Progenitor cell of endocrine pancreas (in vitro differentiated cells): ENCODE measurements around the gene CSNK2A2. TPM values are rescaled to one million over a fixed set of nuclear protein-coding genes. Genes with fewer than 3 reads are reported as not detected.

Source experiments
- DNase-seq: peaks from one replicate; pipeline ENCODE4 v3.0.0; 2021; ENCODE audit warnings: low spot score; ENCODE audit not compliant: unreplicated experiment
- H3K27ac Mint-ChIP-seq: 2 replicates; pipeline ENCODE4 v1.8.0; 2021; ENCODE audit warnings: mild to moderate bottlenecking, moderate library complexity, mixed read lengths
- H3K27me3 Mint-ChIP-seq: 2 replicates; pipeline ENCODE4 v1.8.0; 2021; ENCODE audit warnings: mixed read lengths
- H3K36me3 Mint-ChIP-seq: 2 replicates; pipeline ENCODE4 v1.8.0; 2022; ENCODE audit warnings: mixed read lengths; ENCODE audit not compliant: insufficient read depth
- H3K4me1 Mint-ChIP-seq: 2 replicates; pipeline ENCODE4 v1.8.0; 2021; ENCODE audit warnings: low read depth, mixed read lengths
- H3K4me3 Mint-ChIP-seq: 2 replicates; pipeline ENCODE4 v1.8.0; 2021; ENCODE audit warnings: low read depth, mild to moderate bottlenecking, moderate library complexity, mixed read lengths
- H3K9me3 Mint-ChIP-seq: 2 replicates; pipeline ENCODE4 v1.8.0; 2021; ENCODE audit warnings: low read depth, mixed read lengths
- total RNA-seq: library from RNA; stranded (reverse); gene quantifications from 2 replicates; pipeline ENCODE4 v1.2.1, GENCODE V29; 2021
- TF ChIP-seq, protein P1 (sequence below): fragments of 200-600 bp; sonication (generic); IDR thresholded peaks from one replicate; pipeline ENCODE4 v1.5.0; 2021; ENCODE audit warnings: antibody characterized with exemption, mild to moderate bottlenecking; ENCODE audit not compliant: unreplicated experiment

Gene CSNK2A2
- total RNA-seq, 1 donor from 2014 or later, result 99.9 TPM

DNA sequence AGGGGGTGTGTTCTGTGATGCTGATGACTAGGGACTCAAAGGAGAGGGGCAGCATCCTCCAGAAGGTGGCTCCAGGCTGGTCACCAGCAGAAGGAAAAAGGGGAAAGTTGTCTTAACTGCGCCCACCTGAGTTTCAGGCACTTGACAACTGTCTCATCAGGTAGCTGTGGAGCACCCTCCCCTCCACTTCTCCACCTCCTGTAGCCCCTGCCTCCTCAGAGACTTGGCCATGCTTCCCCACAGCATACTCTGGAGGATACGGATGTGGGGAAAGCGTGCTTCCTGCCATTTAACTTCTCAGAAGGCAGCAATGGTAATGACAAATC lies 86.6 kb downstream of the CSNK2A2 start:
- TF ChIP-seq, protein P1, sequence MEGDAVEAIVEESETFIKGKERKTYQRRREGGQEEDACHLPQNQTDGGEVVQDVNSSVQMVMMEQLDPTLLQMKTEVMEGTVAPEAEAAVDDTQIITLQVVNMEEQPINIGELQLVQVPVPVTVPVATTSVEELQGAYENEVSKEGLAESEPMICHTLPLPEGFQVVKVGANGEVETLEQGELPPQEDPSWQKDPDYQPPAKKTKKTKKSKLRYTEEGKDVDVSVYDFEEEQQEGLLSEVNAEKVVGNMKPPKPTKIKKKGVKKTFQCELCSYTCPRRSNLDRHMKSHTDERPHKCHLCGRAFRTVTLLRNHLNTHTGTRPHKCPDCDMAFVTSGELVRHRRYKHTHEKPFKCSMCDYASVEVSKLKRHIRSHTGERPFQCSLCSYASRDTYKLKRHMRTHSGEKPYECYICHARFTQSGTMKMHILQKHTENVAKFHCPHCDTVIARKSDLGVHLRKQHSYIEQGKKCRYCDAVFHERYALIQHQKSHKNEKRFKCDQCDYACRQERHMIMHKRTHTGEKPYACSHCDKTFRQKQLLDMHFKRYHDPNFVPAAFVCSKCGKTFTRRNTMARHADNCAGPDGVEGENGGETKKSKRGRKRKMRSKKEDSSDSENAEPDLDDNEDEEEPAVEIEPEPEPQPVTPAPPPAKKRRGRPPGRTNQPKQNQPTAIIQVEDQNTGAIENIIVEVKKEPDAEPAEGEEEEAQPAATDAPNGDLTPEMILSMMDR, result no peak
- no peak overlapping the region for H3K4me3 Mint-ChIP-seq

GRCh38 chr16:58110571-58111301 lies 87.2 kb downstream of the CSNK2A2 start:
- no peak overlapping the region for H3K27ac Mint-ChIP-seq
- no peaks in the 10 kb centered on the region for H3K9me3 Mint-ChIP-seq

More for the DNA sequence above, 86.6 kb downstream of the CSNK2A2 start:
- Mint-ChIP-seq H3K27ac (no peak overlapping the region), H3K4me1 (peaks cover under 1% of the 10 kb centered on the region), H3K9me3 (no peaks in the 10 kb centered on the region), H3K27me3 (no peaks in the 10 kb centered on the region), H3K36me3 (peaks cover 21% of the 10 kb centered on the region)
- DNase-seq, result no peak

DNA sequence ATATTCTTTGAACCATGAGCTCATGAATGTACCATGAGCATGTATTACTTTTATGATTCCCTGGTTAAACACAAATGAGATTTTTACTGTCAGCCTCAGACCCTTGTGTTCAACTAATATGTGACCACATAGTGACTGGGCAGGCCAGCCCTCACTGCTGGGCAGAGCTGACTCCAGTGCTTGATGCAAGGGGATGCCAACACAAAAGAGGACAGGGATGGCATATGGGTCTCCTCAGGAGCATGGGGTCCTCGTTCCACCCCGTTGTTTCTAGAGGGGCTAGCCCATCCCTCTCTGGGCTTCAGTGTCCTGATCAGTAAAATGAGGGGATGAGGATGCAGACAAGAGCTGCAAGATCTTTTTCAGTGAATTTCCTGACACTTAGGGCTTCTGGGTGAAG lies 88.0 kb downstream of the CSNK2A2 start:
- TF ChIP-seq, protein P1, result no peak
- Mint-ChIP-seq H3K4me1 (peaks cover 3% of the 10 kb centered on the region), H3K4me3 (no peak overlapping the region), H3K27me3 (no peaks in the 10 kb centered on the region), H3K27ac (no peak overlapping the region), H3K9me3 (no peaks in the 10 kb centered on the region), H3K36me3 (peaks cover 15% of the 10 kb centered on the region)
- no peak for DNase-seq

More at GRCh38 chr16:58110571-58111301, 87.2 kb downstream of the CSNK2A2 start:
- H3K4me1 Mint-ChIP-seq, result peaks cover 1% of the 10 kb centered on the region
- no peak overlapping the region for H3K4me3 Mint-ChIP-seq
- H3K36me3 Mint-ChIP-seq, result peaks cover 21% of the 10 kb centered on the region
- H3K27me3 Mint-ChIP-seq, result no peaks in the 10 kb centered on the region
- TF ChIP-seq, protein P1, result no peak
- DNase-seq, result no peak

DNA sequence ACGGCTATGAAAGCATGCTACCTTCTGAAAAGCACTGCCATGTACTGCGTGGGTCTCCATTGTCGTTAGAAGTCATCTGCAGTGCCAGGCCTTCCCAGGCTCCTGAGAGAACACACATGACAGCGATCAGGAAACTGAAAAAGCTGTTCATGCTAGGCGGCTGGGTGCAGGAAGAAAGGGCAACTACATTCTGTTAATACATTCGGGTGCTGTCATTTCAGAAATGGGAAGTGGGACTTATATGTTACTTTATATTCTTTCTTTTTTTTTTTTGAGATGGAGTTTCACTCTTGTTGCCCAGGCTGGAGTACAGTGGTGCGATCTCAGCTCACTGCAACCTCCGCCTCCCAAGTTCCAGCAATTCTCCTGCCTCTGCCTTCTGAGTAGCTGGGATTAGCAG lies 88.6 kb downstream of the CSNK2A2 start:
- H3K27ac Mint-ChIP-seq, result no peak overlapping the region
- TF ChIP-seq, protein P1, result no peak
- H3K27me3 Mint-ChIP-seq, result no peaks in the 10 kb centered on the region
- peaks cover 3% of the 10 kb centered on the region for H3K4me1 Mint-ChIP-seq
- H3K9me3 Mint-ChIP-seq, result no peaks in the 10 kb centered on the region
- peaks cover 15% of the 10 kb centered on the region for H3K36me3 Mint-ChIP-seq
- H3K4me3 Mint-ChIP-seq, result no peak overlapping the region
- DNase-seq, result no peak

Other genes with a start within 250 kb of the CSNK2A2 start
- gene CNGB1, start 227.0 kb downstream of the CSNK2A2 start, total RNA-seq, result not detected in 2 replicates
- gene ZNF319, start 197.4 kb downstream of the CSNK2A2 start, total RNA-seq, result 12.4 and 14.9 TPM in 2 replicates
- 43.0 and 43.6 TPM in 2 replicates for gene USB1, start 196.7 kb downstream of the CSNK2A2 start, total RNA-seq
- 77.6 and 85.0 TPM in 2 replicates for gene MMP15, start 172.4 kb downstream of the CSNK2A2 start, total RNA-seq
- 45.9 and 52.4 TPM in 2 replicates for gene CFAP20, start 68.7 kb downstream of the CSNK2A2 start, total RNA-seq
- gene PRSS54, start 96.9 kb upstream of the CSNK2A2 start, total RNA-seq, result not detected in 2 replicates
- gene GINS3, start 194.4 kb upstream of the CSNK2A2 start, total RNA-seq, result 9.5 and 9.9 TPM in 2 replicates